RWPE1 (cell line): ENCODE results near the gene PCGF5.

Source experiments
- CTCF ChIA-PET: fragments of 350-600 bp; sonication (Branson Sonifier 250); formaldehyde crosslinking; extraction: SDS; loops from one replicate; lab custom pipeline; 2021; lab: Yijun Ruan, JAX
- POLR2A ChIA-PET: fragments of 400-600 bp; formaldehyde crosslinking; extraction: SDS; loops from one replicate; lab custom pipeline; 2020; ENCODE audit warnings: antibody characterized with exemption; ENCODE audit not compliant: low non-redundant PET; lab: Yijun Ruan, JAX
- DNase-seq: peaks from one replicate; pipeline ENCODE4 v3.0.0; 2012; ENCODE audit warnings: low spot score
- H3K27ac ChIP-seq: fragments of 450-650 bp; 2 replicates; pipeline ENCODE4 v1.5.1; 2017
- TF ChIP-seq, protein P1 (sequence below): fragments of 450-650 bp; conservative IDR thresholded peaks from 2 replicates; pipeline ENCODE4 v1.5.1; 2017; ENCODE audit warnings: low read depth, mild to moderate bottlenecking

Gene PCGF5

GRCh38 chr10:91287912-91288311, 67.4 kb downstream of the PCGF5 start:
- TF ChIP-seq, protein P1, sequence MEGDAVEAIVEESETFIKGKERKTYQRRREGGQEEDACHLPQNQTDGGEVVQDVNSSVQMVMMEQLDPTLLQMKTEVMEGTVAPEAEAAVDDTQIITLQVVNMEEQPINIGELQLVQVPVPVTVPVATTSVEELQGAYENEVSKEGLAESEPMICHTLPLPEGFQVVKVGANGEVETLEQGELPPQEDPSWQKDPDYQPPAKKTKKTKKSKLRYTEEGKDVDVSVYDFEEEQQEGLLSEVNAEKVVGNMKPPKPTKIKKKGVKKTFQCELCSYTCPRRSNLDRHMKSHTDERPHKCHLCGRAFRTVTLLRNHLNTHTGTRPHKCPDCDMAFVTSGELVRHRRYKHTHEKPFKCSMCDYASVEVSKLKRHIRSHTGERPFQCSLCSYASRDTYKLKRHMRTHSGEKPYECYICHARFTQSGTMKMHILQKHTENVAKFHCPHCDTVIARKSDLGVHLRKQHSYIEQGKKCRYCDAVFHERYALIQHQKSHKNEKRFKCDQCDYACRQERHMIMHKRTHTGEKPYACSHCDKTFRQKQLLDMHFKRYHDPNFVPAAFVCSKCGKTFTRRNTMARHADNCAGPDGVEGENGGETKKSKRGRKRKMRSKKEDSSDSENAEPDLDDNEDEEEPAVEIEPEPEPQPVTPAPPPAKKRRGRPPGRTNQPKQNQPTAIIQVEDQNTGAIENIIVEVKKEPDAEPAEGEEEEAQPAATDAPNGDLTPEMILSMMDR: no peak
- H3K27ac ChIP-seq: no peak overlapping the region
- DNase-seq: no peak
- ChIA-PET POLR2A (no interaction called here), CTCF (interaction anchor here (1.6 kb wide), 1 partner anchor 11 kb away, joined by 6 read pairs; no protein-coding TSS in a partner anchor)

GRCh38 chr10:91289305-91289704, 68.8 kb downstream of the PCGF5 start:
- CTCF ChIA-PET: interaction anchor here (0.7 kb wide), 1 partner anchor 248 kb away, joined by 3 read pairs; no protein-coding TSS in a partner anchor
- no peak for DNase-seq
- TF ChIP-seq, protein P1: no peak
- H3K27ac ChIP-seq: no peak overlapping the region
- POLR2A ChIA-PET: no interaction called here

DNA sequence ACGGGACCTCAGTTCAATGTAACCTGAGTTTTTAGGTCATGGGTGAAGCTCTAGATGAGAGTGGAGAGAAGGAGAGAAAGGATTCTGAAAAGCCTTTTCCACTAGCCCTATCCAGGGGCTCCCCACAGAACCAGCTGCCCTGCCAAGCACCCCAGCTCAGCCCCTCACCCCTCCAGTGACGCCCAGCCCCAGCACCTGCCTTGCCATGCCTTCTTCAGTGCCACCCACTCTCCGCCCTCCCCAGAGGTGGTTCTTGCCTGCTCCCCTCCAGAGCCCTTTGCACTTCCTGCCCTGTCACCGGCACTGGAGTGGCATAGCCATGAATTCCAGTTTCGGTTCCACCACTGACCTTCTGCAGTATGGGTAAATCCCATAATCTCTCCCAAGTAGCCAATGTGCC, 70.1 kb downstream of the PCGF5 start:
- POLR2A ChIA-PET: no interaction called here
- no peak overlapping the region for H3K27ac ChIP-seq
- CTCF ChIA-PET: no interaction called here
- TF ChIP-seq, protein P1: no peak
- DNase-seq: no peak

GRCh38 chr10:91294134-91294906, 73.9 kb downstream of the PCGF5 start:
- POLR2A ChIA-PET: no interaction called here
- TF ChIP-seq, protein P1: no peak

GRCh38 chr10:91295346-91295745, 74.9 kb downstream of the PCGF5 start:
- POLR2A ChIA-PET: no interaction called here
- CTCF ChIA-PET: interaction anchor here (0.8 kb wide), 2 partner anchors 11 to 91 kb away, joined by 3 read pairs; no protein-coding TSS in a partner anchor
- DNase-seq: no peak
- TF ChIP-seq, protein P1: no peak
- H3K27ac ChIP-seq: no peak overlapping the region

More at GRCh38 chr10:91294134-91294906, 73.9 kb downstream of the PCGF5 start:
- CTCF ChIA-PET: no interaction called here
- DNase-seq: no peak
- H3K27ac ChIP-seq: no peak overlapping the region

DNA sequence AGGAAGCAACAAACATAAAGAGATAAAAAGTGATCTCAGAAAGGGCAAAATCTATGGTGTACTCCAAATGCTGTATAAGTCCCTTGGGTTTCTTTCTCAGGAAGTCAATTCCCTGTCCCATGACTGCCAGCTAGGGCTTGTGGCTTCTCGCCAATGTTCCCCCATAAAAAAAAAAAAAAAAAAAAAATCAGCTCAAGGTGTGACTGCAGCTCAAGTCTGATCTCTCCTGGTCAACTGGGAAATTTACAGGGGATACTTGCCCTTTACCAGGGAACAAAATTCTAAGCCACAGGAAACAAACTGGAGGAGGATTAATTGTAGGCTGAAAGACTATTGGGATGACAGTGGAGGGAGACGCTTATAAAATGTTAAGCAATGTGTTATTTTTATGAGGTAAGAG, 76.0 kb downstream of the PCGF5 start:
- H3K27ac ChIP-seq: no peak overlapping the region
- DNase-seq: peak; percentile 31
- TF ChIP-seq, protein P1: no peak
- ChIA-PET POLR2A (interaction anchor here (0.5 kb wide), 1 partner anchor 54 kb away, joined by 4 read pairs; no protein-coding TSS in a partner anchor), CTCF (interaction anchor here (5.8 kb wide), 1 partner anchor 74 kb away, joined by 47 read pairs; no protein-coding TSS in a partner anchor)
